NK-92 treated with Interleukin-12 subunit alpha and Interleukin-12 subunit beta, amount 100 ng/mL, for 24 hours (cell line): Measurements from ENCODE around the gene SMIM38.

Experiments
- DNase-seq: peaks from one replicate; lab custom pipeline; 2025; lab: John Stamatoyannopoulos, UW

SMIM38 gene

GRCh38 chr11:69155302-69156234 lies at the start of gene SMIM38:
SMIM38 (plus strand) TSS chr11:69155935; CDS start chr11:69157847, 1,912 bp downstream.
- no peak for DNase-seq

GRCh38 chr11:69106031-69106811 lies 49.5 kb upstream of the SMIM38 start:
- DNase-seq, result no peak

DNA sequence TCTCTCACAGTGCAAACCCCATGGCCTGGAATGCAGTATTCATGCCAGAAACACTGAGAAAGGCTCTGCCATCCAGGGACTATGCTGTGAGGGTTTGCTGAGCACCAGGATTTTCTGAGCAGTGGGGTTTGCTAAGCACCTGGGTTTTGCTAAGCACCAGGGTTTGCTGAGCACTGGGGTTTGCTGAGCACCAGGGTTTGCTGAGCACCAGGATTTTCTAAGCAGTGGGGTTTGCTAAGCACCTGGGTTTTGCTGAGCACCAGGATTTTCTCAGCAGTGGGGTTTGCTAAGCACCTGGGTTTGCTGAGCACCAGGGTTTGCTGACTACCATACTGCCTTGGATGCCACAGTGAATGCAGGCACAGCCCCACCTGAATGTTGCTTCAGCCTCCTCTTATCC lies 48.3 kb upstream of the SMIM38 start:
- no peak for DNase-seq

DNA sequence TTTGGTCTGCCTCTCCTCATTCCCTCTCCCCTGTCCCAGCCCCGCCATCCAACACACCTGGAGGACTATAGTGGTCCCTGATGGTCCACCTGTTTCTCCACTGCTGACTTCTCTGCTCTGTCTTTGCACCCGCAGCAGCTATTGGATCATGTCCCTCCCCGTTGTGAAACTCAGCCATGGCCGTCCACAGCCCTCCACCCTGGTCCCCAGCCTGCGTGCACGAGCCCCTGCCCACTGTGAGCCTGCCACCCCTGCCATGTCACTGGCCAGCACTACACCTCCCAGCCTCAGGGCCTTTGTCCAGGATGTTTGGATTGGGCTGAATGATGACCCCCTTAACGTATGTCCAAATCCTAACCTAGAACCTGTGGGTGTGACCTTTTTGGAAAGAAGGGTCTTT lies 47.7 kb upstream of the SMIM38 start:
- DNase-seq, result no peak

DNA sequence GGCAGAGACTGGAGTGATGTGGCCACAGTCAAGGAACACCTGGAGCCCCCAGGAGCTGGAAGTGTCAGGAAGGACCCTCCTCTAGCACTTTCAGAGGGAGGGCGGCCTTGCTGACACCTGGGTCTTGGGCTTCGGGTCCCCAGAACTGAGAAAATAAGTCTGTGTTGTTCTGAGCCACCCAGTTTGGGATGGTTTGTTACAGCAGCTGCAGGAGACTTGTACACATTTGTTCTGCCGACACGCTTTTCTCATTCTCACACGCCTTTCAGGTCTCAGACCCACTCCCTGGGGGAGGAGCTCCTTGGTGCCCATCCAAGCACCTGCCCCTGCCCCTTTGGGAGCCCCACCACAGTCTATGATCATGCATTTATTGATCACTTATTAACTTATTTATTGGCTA lies 47.2 kb upstream of the SMIM38 start:
- DNase-seq, result no peak

DNA sequence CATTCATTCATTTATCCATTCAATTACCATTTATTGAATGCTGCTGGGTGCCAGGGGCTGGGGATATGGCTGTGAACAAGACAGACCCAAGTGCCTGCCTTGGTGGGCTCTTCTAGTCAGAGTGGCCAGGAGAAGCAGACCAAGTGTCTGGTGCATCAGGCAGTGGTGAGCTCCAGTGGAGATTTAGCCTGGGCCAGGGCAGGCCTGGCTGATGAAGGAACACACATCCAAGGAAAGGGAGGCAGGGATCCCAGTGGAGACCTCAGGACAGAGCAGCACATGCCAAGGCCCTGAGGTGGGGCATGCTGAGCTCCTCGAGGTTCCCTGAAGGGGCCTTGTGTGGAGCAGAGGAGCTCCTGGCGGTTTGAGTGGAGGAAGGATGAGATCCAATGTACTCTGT lies 46.6 kb upstream of the SMIM38 start:
- DNase-seq, result no peak

DNA sequence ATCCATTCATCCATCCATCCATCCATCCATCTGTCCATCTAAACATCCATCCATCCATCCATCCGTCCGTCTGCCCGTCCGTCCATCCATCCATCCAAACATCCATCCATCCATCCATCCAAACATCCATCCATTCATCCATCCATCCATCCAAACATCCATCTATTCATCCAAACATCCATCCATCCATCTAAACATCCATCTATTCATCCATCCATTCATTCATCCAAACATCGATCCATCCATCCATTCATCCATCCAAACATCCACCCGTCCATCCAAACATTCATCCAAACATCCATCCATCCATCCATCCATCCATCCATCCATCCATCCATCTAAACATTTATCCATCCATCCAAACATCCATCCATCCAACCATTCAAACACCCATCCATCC lies 45.3 kb upstream of the SMIM38 start:
- no peak for DNase-seq

GRCh38 chr11:69111624-69112542 lies 43.9 kb upstream of the SMIM38 start:
- DNase-seq, result no peak

GRCh38 chr11:69113226-69113625 lies 42.5 kb upstream of the SMIM38 start:
- DNase-seq, result no peak

DNA sequence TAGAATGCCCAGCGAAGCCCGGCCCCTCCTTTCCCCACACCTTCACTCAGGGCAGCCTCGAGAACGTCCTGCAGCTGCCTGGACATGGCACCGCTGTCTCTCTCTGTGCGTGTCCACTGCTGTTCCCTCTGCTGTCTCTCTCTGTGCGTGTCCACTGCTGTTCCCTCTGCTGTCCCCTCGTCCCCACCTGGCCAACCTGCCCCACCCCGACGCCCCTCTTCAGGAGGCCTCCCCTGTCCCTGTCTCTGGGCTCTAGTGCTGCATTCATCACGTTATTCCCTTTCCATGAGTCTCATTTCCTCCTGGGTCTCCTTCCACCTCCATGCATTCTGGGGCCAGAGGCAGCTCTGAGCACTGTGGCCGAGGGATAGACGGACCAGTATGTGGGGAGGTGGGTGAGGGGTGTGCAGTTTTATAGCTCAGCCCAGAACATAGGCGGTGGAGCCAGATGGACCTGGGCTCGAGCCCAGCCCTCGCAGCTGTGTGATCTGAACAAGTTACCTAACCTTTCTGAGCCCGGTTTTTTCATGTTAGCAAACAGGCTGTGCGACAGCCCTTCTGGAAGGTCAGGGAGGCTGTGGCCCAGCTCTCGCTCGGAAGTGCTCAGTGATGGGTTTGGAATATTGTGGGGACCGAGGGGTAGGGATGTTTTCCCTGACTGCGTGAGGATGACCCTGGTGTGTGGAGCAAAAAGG lies 41.9 kb upstream of the SMIM38 start:
- no peak for DNase-seq

DNA sequence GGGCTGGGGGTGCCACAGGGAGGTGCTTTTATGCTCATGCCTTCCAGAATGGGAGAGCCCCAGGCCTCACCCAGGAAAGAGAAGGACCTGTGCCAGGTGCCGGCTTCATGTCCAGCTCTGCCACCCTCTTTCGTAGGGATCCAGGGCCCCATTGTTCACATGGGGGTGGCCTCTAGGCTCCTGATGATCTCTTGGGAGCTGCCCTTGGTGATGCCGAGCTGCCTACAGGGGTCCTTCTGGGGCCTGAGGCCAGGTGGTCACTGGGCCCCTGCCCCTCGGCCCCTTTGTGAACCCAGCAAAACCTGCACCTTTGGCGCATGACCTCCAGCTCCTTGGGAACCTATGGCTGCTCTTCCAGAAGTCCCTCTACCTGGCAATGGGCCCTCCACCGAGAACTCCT lies 41.4 kb upstream of the SMIM38 start:
- DNase-seq, result no peak

GRCh38 chr11:69114811-69115523 lies 40.8 kb upstream of the SMIM38 start:
- DNase-seq, result no peak

- DNase-seq, result no peak
Observed at GRCh38 chr11:69115586-69116560, 39.9 kb upstream of the SMIM38 start.

DNA sequence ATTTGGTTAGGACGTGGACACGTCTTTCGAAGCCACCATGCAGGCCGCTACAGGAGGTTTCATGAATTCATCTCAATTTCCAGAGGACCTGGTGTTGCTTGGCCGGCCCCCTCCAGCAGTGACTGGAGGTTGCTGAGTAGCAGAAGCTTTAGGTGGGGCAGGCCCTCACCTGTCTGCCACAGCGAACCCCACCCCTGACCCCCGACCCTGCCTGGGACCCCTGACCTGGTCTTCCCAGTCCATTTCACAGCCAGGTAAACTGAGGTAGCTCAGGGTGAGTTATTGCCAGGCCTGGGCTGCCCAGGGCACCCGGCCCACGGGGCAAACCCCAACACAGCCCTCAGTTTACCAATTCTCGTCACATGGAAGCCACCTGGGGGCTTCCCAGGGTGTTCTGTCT lies 39.1 kb upstream of the SMIM38 start:
- DNase-seq, result no peak

DNA sequence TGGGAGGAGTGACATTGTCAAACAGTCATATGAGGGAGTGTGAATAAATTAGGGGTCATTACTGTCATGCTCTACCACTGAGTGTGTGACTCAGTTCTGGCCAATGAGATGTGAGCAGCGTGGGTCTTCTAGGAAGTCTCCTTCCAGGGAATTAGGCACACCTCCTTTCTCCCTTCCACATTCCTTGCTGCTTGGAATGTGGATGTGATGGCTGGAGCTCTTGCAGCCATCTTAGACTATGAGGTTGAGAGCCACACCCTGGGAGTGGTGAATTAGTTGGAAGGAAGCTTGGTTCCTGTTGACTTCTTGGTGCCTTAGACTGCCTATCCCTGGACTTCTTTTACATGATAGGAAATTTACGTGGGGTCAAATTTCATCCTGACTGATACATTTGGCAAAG lies 36.5 kb upstream of the SMIM38 start:
- DNase-seq, result no peak

- no peak for DNase-seq
Observed at GRCh38 chr11:69120096-69120875, 35.4 kb upstream of the SMIM38 start.

GRCh38 chr11:69121021-69121420 lies 34.7 kb upstream of the SMIM38 start:
- no peak for DNase-seq

- DNase-seq, result no peak
Observed at GRCh38 chr11:69121621-69122325, 34.0 kb upstream of the SMIM38 start.
